GM21528 (cell line): ENCODE data around the gene USP17L22.
"Not testable (repeated sequence)": the region's sequence is repeated elsewhere in the genome, so short reads cannot be mapped to it uniquely, and the experiment has no call there.

Experiments used
- ATAC-seq: cut with Tn5 transposase; IDR thresholded peaks from one replicate; pipeline ENCODE4 v1.9.1; 2021; ENCODE audit warnings: mild to moderate bottlenecking, moderate library complexity; ENCODE audit not compliant: unreplicated experiment, low FRiP score

The USP17L22 gene

GRCh38 chr4:9267319-9267718 lies at the start of gene USP17L22:
Gene USP17L22 (plus strand): TSS chr4:9267619. CDS start chr4:9267619, 0 bp downstream.
- ATAC-seq = not testable (repeated sequence)

- not testable (repeated sequence) for ATAC-seq
Observed at GRCh38 chr4:9219852-9220251, 47.6 kb upstream of the USP17L22 start, which contains the start of gene USP17L12. Gene USP17L12 (plus strand): TSS chr4:9220152. CDS start chr4:9220152, 0 bp downstream.

- not testable (repeated sequence) for ATAC-seq
Observed at GRCh38 chr4:9224596-9224995, 42.8 kb upstream of the USP17L22 start, which contains the start of gene USP17L13. Gene USP17L13 (plus strand): TSS chr4:9224896. CDS start chr4:9224896, 0 bp downstream.

- not testable (repeated sequence) for ATAC-seq
Observed at GRCh38 chr4:9230249-9230648, 37.2 kb upstream of the USP17L22 start.

GRCh38 chr4:9234085-9234484 lies 33.3 kb upstream of the USP17L22 start, which contains the start of gene USP17L15:
Gene USP17L15 (plus strand): TSS chr4:9234385. CDS start chr4:9234385, 0 bp downstream.
- not testable (repeated sequence) for ATAC-seq

- ATAC-seq = not testable (repeated sequence)
Observed at GRCh38 chr4:9238461-9238860, 29.0 kb upstream of the USP17L22 start.

GRCh38 chr4:9243579-9243978 lies 23.8 kb upstream of the USP17L22 start, which contains the start of gene USP17L17:
Gene USP17L17 (plus strand): TSS chr4:9243879. CDS start chr4:9243879, 0 bp downstream.
- not testable (repeated sequence) for ATAC-seq

GRCh38 chr4:9247953-9248680 lies 19.3 kb upstream of the USP17L22 start, which contains the start of gene USP17L18:
Gene USP17L18 (plus strand): TSS chr4:9248630. CDS start chr4:9248630, 0 bp downstream.
- ATAC-seq = not testable (repeated sequence)

GRCh38 chr4:9253078-9253477 lies 14.3 kb upstream of the USP17L22 start, which contains the start of gene USP17L19:
Gene USP17L19 (plus strand): TSS chr4:9253378. CDS start chr4:9253378, 0 bp downstream.
- not testable (repeated sequence) for ATAC-seq

GRCh38 chr4:9257824-9258223 lies 9.6 kb upstream of the USP17L22 start, which contains the start of gene USP17L20:
Gene USP17L20 (plus strand): TSS chr4:9258124. CDS start chr4:9258124, 0 bp downstream.
- not testable (repeated sequence) for ATAC-seq

GRCh38 chr4:9262572-9262971 lies 4.8 kb upstream of the USP17L22 start, which contains the start of gene USP17L21:
Gene USP17L21 (plus strand): TSS chr4:9262872. CDS start chr4:9262872, 0 bp downstream.
- not testable (repeated sequence) for ATAC-seq

GRCh38 chr4:9271719-9272118 lies 4.3 kb downstream of the USP17L22 start:
- not testable (repeated sequence) for ATAC-seq
